A673 (cell line): ENCODE results near the gene CD3D.

Experiments used
- CTCF ChIP-seq: fragments of 300-800, 200-600 bp; sonication (generic); conservative IDR thresholded peaks from 2 replicates; pipeline ENCODE4 v1.5.1; 2017; ENCODE audit warnings: low read depth, mild to moderate bottlenecking, antibody characterized with exemption, low read length, moderate library complexity, mixed read lengths
- EZH2 ChIP-seq: fragments of 200-600 bp; sonication (generic); IDR thresholded peaks from 2 replicates; pipeline ENCODE4 v1.6.1; 2017; ENCODE audit warnings: borderline replicate concordance, low read depth, mild to moderate bottlenecking, mixed read lengths, antibody characterized with exemption, low read length; ENCODE audit not compliant: poor library complexity, severe bottlenecking

DNA sequence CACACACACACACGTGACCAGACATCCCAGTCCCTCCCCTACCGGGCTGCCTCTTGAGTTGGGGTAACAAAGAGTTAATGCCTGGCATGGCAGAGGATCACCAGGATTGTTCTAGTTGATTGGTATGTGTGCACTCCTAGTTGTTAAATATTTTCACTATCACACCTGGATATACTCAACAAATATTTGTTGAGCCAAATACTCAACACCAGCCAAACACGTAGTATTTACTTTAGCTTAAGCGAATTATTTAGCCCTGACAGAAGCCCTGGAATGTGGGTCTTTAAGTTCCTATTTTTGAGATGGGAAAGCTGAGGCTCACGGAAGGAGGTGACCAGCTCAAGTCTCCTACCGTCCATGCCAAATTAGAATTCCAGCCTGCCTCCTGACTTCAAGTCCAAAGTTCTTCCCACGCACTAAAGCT is 27.5 kb downstream of the CD3D start:
- TF ChIP-seq CTCF (no peak), EZH2 (no peak)
